ENCODE data around the gene PIGM.

The PIGM gene

GRCh38 chr1:159989581-159989980 lies 42.2 kb downstream of the PIGM start:
- DNase-seq (ENCODE audit: low read depth in 2 of 2), result no peak

- DNase-seq (ENCODE audit: low read depth in 2 of 2), result no peak
Observed at GRCh38 chr1:159988006-159988405, 43.8 kb downstream of the PIGM start.

DNA sequence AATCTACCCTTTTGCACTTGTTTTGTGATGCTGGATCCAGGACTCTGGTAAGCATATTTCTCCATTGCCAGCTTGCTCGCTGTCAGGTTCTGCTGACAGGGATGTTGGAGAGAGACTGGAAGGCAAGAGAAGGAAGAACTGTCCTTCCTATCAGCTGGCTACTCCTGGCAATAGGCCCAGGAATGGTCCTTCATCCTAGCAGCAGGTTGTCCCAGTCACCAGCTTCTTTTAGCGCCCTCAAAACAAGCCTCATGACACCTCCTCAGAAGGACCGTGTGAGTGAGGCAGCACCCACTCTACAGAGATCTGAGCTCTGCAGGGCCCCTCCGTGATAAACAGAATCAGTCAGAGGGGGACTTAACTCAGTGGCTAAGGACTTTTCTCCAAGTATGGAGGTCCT lies 44.6 kb downstream of the PIGM start:
- DNase-seq (ENCODE audit: low read depth in 2 of 2), result no peak

- no peak for DNase-seq (ENCODE audit: low read depth in 2 of 2)
Observed at GRCh38 chr1:159986531-159986930, 45.3 kb downstream of the PIGM start.

- no peak for DNase-seq (ENCODE audit: low read depth in 2 of 2)
Observed at GRCh38 chr1:159986093-159986492, 45.7 kb downstream of the PIGM start.

- no peak for DNase-seq (ENCODE audit: low read depth in 2 of 2)
Observed at GRCh38 chr1:159985473-159985872, 46.3 kb downstream of the PIGM start.

GRCh38 chr1:159983681-159984080 lies 48.1 kb downstream of the PIGM start:
- no peak for DNase-seq (ENCODE audit: low read depth in 2 of 2)

GRCh38 chr1:159982280-159982679 lies 49.5 kb downstream of the PIGM start:
- DNase-seq (ENCODE audit: low read depth in 2 of 2), result no peak

DNA sequence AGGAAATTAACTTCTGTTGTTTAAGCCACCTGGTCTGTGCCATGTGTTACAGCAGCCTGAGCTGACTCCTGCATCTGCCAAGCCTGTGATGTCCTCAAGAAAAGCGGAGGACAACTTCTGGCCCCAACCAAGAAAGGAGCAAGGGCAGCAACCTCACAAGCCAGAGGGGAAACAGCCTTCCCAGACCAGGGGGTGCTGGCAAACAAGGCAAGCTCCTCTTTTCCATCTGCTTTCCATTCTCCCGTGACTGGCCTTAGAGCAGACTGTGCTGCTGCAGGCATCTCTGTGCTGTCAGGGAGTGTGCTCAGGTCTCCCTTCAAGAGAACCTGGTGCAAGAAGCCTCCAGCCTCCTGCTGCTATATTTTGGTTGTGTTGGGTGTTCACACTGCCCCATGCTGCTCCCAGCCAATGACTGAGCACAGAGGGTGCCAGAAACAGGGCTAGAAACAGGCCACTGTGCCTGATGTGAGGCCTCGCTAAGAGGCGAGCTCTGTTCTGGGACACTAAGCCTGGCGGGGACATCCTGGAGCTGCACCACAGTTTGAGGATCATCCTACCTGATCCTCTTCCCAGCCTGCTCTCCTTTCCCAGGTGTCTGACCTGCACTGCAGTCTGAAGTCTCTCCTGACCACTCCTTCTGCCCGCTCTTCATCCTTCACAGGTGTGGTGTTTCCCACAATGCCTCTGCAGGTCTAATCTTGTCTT lies 50.3 kb downstream of the PIGM start:
- DNase-seq (ENCODE audit: low read depth in 2 of 2), result no peak

GRCh38 chr1:159980786-159981185 lies 51.0 kb downstream of the PIGM start:
- DNase-seq (ENCODE audit: low read depth in 2 of 2), result no peak

DNA sequence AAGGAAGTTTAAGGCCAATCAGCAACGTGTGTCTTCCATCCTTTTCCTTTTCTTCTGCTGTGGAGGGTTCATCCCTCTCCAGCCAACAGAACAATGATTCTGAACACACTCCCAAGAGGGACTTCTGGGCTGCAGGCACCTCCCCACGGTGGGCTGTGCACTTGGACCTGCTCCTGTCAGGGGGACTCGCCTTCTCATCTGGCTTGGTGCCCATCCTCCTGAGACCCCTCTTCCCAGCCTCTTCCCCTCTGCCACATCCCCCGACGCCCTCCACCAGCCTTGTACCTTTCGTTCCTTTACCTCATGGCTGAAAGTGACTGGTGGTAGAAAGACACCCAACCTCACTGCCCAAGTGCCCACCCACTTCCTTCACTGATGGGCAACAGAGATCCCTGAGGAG lies 51.7 kb downstream of the PIGM start:
- no peak for DNase-seq (ENCODE audit: low read depth in 2 of 2)

DNA sequence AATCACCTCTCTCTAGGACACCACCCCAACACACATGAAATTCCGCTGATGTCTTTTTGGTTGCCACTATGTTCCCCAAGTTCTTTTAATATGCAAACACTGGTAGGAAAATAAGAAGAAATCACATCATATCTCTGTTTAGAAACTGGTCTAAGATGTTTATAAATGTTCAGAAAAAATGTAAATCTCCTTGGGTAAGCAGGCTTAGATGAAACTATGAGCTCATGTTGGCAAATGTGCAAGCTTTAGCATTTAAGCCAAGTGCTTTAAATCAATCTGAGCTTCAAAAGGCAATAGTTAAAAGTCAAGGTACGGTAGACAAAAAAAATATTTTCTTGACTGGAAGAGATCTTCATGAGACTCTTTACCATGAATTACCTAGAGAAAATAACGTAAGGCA lies 52.5 kb downstream of the PIGM start:
- no peak for DNase-seq (ENCODE audit: low read depth in 2 of 2)

- no peak for DNase-seq (ENCODE audit: low read depth in 2 of 2)
Observed at GRCh38 chr1:159978107-159978398, 53.7 kb downstream of the PIGM start.

- DNase-seq (ENCODE audit: low read depth in 2 of 2), result no peak
Observed at GRCh38 chr1:159977364-159978106, 54.3 kb downstream of the PIGM start.
